ENCODE data around the gene BEGAIN.

Gene BEGAIN

DNA sequence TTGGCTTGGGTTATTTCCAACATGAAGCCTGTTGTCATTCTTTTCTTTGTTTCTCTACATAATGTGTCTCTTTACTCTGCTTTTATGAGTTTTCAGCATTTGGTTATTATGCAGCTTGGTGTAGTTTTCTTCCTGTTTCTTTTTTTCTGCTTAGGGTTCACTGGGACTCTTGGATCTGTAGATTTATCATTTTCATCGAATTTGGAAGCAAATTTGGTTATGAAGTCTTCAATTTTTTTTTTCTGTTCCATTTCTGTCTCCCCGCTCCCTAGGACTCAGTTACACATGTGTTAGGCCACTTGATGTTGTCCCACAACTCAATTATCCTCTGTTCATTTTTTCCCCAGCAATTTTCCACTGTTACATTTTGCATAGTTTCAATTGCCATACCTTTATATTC, 13.8 kb upstream of the BEGAIN start:
- no peak for DNase-seq (ENCODE audit: low read depth)

GRCh38 chr14:100599981-100600380, 12.8 kb upstream of the BEGAIN start:
- DNase-seq (ENCODE audit: low read depth): no peak

DNA sequence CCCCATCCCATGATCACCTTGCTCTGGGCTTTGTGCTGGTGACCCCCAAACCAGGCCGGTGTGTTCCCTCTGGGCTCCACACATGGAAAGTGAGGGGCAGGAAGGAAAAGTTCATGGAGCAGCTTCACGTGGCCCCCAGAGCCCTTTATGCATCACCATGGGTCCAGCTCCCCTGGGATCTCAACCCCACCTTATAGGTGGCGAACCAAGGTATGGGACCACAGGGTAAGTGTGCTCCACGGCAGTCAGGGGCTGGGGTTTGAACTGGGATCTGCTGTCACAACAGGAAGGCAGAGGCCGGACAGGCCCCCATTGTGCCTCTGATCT, 7.4 kb upstream of the BEGAIN start:
- no peak for DNase-seq (ENCODE audit: low read depth)

DNA sequence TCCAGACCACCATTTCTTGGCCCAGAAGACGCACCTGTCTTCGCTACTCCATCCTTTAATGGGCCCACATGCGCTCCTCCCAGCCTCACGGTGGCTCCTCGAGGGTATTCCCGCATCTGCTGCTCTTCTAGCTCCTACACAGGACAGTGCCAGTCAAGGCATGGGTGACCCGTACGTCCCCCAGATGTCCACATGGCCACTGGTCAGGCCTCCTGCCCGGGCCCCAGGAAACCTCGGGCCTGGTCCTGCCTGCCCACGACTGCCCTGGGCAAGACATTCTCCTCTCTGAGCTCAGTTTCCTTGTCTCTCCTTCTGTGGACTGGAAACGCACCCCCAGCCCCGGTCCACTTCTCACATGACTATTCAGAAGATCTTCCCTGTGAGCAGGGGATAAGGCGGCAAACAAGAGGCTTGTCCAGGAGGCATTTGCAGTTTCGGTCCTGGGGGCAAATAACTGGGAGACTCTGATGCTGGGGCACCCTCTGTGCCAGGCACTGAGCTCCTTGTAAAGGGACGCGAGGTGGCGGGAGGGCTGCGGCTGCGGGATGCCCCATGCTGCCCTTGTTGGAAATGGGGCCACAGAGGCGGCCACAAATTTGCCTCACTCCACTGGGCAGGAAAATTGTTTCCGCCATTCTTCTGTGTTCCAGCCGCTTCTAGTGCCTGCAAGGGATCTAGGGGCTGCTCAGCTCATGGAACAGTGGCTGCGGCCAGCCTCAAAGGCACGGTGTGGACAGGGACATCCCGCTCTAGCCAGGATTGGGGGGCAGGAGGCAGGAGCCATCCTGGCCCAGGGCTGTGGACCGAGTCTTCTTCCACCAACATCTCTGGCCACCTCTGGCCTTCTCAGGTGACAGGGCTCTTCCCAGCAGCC, 6.8 kb upstream of the BEGAIN start:
- no peak for DNase-seq (ENCODE audit: low read depth)

GRCh38 chr14:100592972-100593371, 5.8 kb upstream of the BEGAIN start:
- no peak for DNase-seq (ENCODE audit: low read depth)

DNA sequence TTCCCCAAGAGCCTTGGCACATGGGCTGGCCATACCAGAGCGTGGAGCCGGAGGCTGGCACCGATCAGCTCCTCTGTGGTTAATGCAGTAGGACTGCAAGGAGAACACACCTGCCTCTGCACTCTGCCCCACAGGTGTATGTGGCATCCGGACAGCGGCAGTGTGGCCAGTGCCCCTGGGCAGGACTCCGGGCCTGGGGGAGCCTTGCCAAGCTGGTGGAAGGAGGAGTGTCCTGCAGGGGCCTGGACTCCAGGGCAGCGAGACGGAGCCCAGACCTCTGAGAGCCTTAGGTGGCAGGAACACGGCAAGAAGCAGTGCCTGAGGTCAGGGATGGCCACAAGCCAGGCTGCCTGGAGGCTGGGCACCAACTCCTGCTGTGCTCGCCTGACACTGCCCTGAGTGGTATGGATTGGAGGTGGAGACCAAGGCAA, 5.3 kb upstream of the BEGAIN start:
- DNase-seq (ENCODE audit: low read depth): no peak

- DNase-seq (ENCODE audit: low read depth): no peak
Observed at GRCh38 chr14:100591453-100592371, 4.5 kb upstream of the BEGAIN start.

- no peak for DNase-seq (ENCODE audit: low read depth)
Observed at GRCh38 chr14:100590726-100591452, 3.7 kb upstream of the BEGAIN start.

DNA sequence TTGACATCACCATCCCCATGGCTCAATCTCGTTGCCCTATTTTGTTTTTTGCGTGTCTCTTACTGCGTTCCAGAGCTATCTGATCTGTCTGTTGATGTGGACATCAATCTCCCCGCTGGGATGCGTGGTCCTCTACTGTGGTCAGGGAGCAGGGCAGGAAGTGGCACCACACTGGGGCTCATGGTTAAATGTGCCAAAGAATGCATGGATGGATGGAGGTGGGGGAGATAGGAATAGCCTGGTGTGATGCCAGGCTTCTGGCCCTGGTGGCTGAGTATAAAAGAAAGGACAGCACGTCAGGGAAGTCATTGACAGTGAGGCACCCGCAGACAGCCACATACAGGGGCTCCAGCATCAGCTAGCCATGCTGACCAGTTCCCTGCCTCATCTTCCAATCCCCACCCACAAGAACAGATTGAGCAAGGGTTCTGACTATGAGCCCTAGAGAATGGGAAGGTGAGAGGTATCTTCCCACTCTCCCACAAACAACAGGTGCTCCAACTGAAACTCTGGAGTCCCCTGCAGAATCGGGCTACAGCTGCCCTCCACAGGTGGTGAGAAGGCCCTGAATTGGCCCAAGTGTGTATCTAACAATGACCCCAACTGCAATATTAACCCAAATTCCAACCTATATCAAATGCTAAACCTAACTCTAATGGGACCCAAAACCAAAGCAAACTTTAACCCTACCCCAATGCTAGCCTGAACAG, 2.7 kb upstream of the BEGAIN start:
- DNase-seq (ENCODE audit: low read depth): no peak

DNA sequence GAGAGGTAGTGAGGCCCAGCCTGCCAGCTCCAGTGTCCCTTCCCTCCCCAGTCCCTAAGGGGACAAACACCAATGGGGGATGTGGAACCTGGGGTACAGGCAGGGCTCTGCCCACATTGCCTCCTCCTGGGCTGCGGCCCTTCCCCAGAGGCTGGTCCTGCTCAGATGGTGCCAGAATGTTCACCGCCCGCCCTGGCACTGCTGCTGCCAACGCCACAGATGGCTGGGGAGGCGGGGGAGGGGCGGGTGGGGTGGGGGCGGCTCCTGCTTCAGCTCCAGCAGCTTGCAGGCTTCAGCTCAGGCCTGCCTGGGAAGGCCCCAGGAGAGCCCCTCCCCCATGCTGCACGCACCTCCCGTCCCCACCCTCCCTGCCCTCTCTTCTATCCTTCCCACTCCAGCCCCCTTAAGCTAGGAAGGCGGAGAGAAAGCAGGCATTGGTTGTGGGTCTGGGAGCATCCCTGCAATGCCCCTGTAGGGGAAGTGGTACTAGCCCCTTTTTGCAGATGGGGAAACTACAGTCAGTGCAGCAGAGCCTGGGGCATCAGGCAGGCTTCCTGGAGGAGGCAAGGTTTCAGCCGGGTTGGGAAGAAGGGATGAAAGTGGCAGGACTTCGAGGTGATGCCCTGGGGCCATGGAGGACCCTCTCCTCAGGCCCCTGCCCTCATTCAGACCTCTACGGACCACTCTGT, 2.0 kb upstream of the BEGAIN start:
- DNase-seq (ENCODE audit: low read depth): no peak

- DNase-seq (ENCODE audit: low read depth): no peak
Observed at GRCh38 chr14:100588671-100589070, 1.5 kb upstream of the BEGAIN start.

DNA sequence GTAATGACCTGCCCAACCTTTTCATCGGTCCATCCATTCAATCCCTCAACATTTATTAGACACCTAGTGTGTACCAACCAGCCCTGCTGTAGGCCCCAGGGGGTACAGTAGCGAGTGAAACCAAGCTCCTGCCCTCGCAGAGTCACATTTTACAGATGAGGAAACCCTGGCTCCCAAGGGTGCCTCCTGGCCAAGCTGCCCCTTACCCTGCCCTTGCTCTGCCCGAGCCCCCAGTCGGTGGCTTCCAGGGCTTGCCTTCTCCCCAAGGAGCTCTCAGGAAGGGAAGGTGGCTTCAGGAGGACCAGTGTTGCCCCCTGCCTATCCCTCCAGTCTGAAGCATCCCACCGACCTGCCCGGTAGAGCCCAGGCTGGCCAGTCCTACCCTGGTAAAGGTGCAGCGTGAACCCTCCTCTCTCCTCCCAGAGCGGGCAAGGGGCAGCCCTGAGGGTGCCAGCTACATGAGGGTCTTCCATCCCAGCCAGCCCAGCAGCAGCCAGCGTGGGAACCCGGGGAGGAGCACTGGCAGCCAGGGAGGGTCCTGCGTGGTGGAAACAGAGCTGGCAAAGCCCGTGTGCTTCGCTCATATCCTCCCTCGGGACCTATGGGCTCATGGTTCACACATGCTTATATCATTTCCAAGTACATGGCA, 670 bp upstream of the BEGAIN start:
- DNase-seq (ENCODE audit: low read depth): no peak

GRCh38 chr14:100586403-100587085, 673 bp downstream of the BEGAIN start:
- no peak for DNase-seq (ENCODE audit: low read depth)

DNA sequence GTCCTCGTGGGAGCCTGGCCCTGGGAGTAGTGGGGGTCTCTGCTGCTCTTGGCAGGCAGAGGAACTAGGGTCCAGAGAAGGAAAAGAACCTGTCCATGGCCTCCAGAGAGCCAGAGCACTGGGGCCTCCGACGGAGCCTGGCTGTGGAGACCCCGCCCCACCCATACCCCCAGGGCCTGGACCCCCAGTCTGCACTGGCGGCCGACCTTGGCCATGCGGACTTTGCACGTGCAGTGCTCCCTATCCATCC, 1.1 kb downstream of the BEGAIN start:
- no peak for DNase-seq (ENCODE audit: low read depth)

GRCh38 chr14:100585448-100586152, 1.6 kb downstream of the BEGAIN start:
- DNase-seq (ENCODE audit: low read depth): no peak

DNA sequence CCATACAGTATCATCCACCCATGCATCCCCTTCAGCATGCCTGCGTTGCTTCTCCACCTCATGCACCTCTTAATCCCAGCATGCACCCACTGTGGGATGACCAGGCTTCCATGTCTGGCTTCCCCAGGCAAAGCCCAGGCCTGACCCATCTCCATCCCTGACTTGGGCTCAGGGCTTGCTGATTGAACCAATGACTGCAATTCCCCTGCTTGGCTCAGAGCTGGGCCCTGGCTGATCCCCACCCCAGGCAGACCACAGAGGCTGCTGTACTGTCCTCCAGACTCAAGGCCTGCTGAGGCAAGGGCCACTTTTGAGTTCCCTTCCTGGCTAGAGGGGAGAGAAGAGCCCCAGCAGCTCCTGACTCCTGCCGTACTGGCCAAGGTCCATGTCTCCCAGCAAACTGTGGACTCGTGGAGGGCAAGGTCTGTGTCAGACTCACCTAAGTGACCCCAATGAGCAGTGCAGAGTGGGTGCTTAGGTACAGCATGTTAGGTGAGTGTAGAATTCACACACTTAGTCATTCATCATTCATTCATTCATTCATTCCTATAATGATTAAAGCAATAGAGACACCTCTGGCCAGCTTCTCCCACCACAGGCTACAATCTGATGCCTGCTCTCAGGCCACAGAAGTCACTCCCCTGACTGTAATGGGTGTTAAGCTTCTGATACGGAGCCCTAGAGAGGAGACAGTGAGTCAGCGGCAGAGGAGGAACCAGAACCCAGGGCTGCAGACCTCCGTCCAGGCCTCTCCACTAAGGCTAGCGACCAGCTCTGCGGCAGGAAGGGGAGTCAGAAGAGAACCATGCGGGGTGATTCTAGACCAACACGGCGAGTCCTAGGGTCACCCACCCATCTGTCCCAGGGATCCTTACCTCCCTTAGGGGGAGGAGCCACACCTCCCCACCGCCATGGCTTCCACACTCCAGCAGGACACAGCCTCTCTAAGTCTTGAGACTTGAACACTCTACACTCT, 2.9 kb downstream of the BEGAIN start:
- DNase-seq (ENCODE audit: low read depth): no peak

- DNase-seq (ENCODE audit: low read depth): no peak
Observed at GRCh38 chr14:100583245-100583644, 4.0 kb downstream of the BEGAIN start.

DNA sequence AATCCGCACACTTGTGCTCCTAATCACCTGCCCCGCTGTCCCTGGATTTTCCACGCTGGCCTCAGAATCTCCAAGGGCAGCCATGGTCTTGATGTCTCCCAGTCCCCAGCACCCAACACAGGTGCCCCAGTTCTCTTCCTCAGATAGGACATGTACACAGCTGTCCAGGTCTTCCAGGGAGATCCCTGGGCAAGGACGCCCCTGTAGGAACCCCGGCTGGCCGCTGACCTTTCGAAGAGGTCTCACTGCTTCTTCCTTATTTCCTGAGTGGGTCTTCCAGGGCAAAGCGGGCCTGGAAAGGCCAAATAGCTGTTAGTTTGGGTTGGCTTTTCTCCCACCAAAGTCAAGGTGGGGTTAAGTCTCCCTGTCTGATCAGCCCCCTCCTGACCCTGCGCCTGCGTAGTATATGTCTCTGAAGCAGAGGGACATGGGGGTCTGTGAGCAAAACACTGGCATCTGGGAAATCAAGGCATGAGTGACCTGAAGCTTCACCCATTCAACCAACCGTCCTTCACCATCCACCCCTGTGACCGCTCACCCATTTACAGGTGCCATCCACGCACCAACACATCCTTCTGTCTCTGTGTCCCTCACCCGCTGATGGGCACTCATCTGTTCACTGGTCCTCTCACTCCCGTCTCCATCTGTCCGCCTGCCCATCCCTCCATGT, 4.6 kb downstream of the BEGAIN start:
- DNase-seq (ENCODE audit: low read depth): no peak

All from GM04504 (cell line).